Activated B cell treated with CpG ODN at 0.5 μM for 24 hours (primary cell): ENCODE results near the gene GFRA4. TPM values are rescaled to one million over a fixed set of nuclear protein-coding genes. Genes with fewer than 3 reads are reported as not detected.

Experiments
- ATAC-seq: fragments of 200-7000 bp; cut with Tn5 transposase; one replicate; pipeline ENCODE4 v1.10.0; 2021; ENCODE audit warnings: low read depth, mild to moderate bottlenecking, moderate library complexity
- CTCF ChIA-PET: fragments of 350-600 bp; sonication (Branson Sonifier 250); formaldehyde crosslinking; loops from one replicate; lab custom pipeline; 2021; ENCODE audit warnings: antibody characterized with exemption; lab: Charles Lee
- POLR2A ChIA-PET: fragments of 350-600 bp; sonication (Branson Sonifier 250); formaldehyde crosslinking; loops from one replicate; lab custom pipeline; 2021; ENCODE audit warnings: antibody characterized with exemption; lab: Charles Lee
- DNase-seq: peaks from one replicate; pipeline ENCODE4 v3.0.0; 2022
- H3K27ac Mint-ChIP-seq: one replicate; pipeline ENCODE4 v1.8.0; 2020; ENCODE audit warnings: mixed read lengths
- H3K27me3 Mint-ChIP-seq: one replicate; pipeline ENCODE4 v1.8.0; 2021; ENCODE audit warnings: mixed read lengths
- H3K36me3 Mint-ChIP-seq: one replicate; pipeline ENCODE4 v1.8.0; 2021; ENCODE audit warnings: low read depth, mixed read lengths
- H3K4me1 Mint-ChIP-seq: one replicate; pipeline ENCODE4 v1.8.0; 2021; ENCODE audit warnings: mixed read lengths
- H3K4me3 Mint-ChIP-seq: one replicate; pipeline ENCODE4 v1.8.0; 2020; ENCODE audit warnings: mild to moderate bottlenecking, mixed read lengths
- H3K9me3 Mint-ChIP-seq: one replicate; pipeline ENCODE4 v1.8.0; 2020; ENCODE audit warnings: mixed read lengths
- CTCF ChIP-seq: fragments of 200-600 bp; IDR thresholded peaks from one replicate; pipeline ENCODE4 v1.8.0; 2022; ENCODE audit warnings: antibody characterized with exemption, mild to moderate bottlenecking
- intact Hi-C: fragments of 100-400 bp; cut with micrococcal nuclease; formaldehyde crosslinking; loops from one replicate; pipeline ENCODE4 v1.15.1; 2024
- total RNA-seq: library from RNA; stranded (reverse); gene quantifications from 2 replicates; pipeline ENCODE4 v1.2.3, GENCODE V29; 2022

Gene GFRA4
- total RNA-seq, 1 donor from 2014 or later = not detected

- ATAC-seq (no peak), DNase-seq (no peak)
- Mint-ChIP-seq H3K9me3 (no peaks in the 10 kb centered on the region), H3K4me3 (no peak overlapping the region), H3K27me3 (peaks cover 20% of the 10 kb centered on the region), H3K4me1 (no peaks in the 10 kb centered on the region), H3K27ac (no peak overlapping the region), H3K36me3 (no peaks in the 10 kb centered on the region)
- CTCF ChIA-PET = interaction anchor here (1.0 kb wide), 1 partner anchor 11 kb away, joined by 4 read pairs; no protein-coding TSS in a partner anchor
- POLR2A ChIA-PET = no interaction called here
- TF ChIP-seq CTCF = no peak
- intact Hi-C loops = no loop called here
These were observed 24.5 kb upstream of the GFRA4 start for GRCh38 chr20:3687655-3688054.

- H3K27ac Mint-ChIP-seq = no peak overlapping the region
- DNase-seq (no peak), ATAC-seq (no peak)
- H3K4me1 Mint-ChIP-seq = no peaks in the 10 kb centered on the region
- peaks cover 23% of the 10 kb centered on the region for H3K27me3 Mint-ChIP-seq
- no peaks in the 10 kb centered on the region for H3K9me3 Mint-ChIP-seq
- POLR2A ChIA-PET = no interaction called here
- no peaks in the 10 kb centered on the region for H3K36me3 Mint-ChIP-seq
- no peak overlapping the region for H3K4me3 Mint-ChIP-seq
- intact Hi-C loops = no loop called here
- CTCF ChIA-PET = interaction anchor here (1.0 kb wide), 1 partner anchor 10 kb away, joined by 4 read pairs; no protein-coding TSS in a partner anchor
- no peak for TF ChIP-seq CTCF
These were observed 23.7 kb upstream of the GFRA4 start for GRCh38 chr20:3686867-3687321.

GRCh38 chr20:3686421-3686820 lies 23.2 kb upstream of the GFRA4 start:
- no peak overlapping the region for H3K4me3 Mint-ChIP-seq
- DNase-seq (no peak), ATAC-seq (no peak)
- no peak overlapping the region for H3K27ac Mint-ChIP-seq
- H3K36me3 Mint-ChIP-seq = no peaks in the 10 kb centered on the region
- intact Hi-C loops = no loop called here
- peaks cover 23% of the 10 kb centered on the region for H3K27me3 Mint-ChIP-seq
- ChIA-PET POLR2A (no interaction called here), CTCF (no interaction called here)
- H3K4me1 Mint-ChIP-seq = no peaks in the 10 kb centered on the region
- no peak for TF ChIP-seq CTCF
- no peaks in the 10 kb centered on the region for H3K9me3 Mint-ChIP-seq

- TF ChIP-seq CTCF = no peak
- H3K27ac Mint-ChIP-seq = no peak overlapping the region
- ATAC-seq (no peak), DNase-seq (no peak)
- POLR2A ChIA-PET = no interaction called here
- intact Hi-C loops = no loop called here
- no peaks in the 10 kb centered on the region for H3K4me1 Mint-ChIP-seq
- H3K27me3 Mint-ChIP-seq = peaks cover 31% of the 10 kb centered on the region
- CTCF ChIA-PET = interaction anchor here (0.6 kb wide), 1 partner anchor 57 kb away, joined by 3 read pairs; no protein-coding TSS in a partner anchor
- H3K9me3 Mint-ChIP-seq = no peaks in the 10 kb centered on the region
- no peak overlapping the region for H3K4me3 Mint-ChIP-seq
- no peaks in the 10 kb centered on the region for H3K36me3 Mint-ChIP-seq
These were observed 22.1 kb upstream of the GFRA4 start for GRCh38 chr20:3685341-3685740.

- Mint-ChIP-seq H3K27me3 (peaks cover 40% of the 10 kb centered on the region), H3K4me1 (peaks cover under 1% of the 10 kb centered on the region), H3K36me3 (no peaks in the 10 kb centered on the region), H3K27ac (no peak within 1 kb of the TSS), H3K4me3 (no peak within 1 kb of the TSS), H3K9me3 (no peaks in the 10 kb centered on the region)
- ChIA-PET CTCF (no interaction called here), POLR2A (interaction anchor here (0.7 kb wide), 1 partner anchor 99 kb away, joined by 5 read pairs; the partner anchor contains the start of gene SPEF1)
- TF ChIP-seq CTCF = no peak
- ATAC-seq = no peak
- DNase-seq = no peak
- intact Hi-C loops = no loop called here
These were observed 19.0 kb upstream of the GFRA4 start, which contains the start of gene ADAM33 for GRCh38 chr20:3681931-3682781. TSS of gene ADAM33 (minus strand) at chr20:3682010. CDS start at chr20:3682004, 6 bp downstream.
